A673 (cell line): ENCODE data around the gene SIX1. TPM values are rescaled to one million over a fixed set of nuclear protein-coding genes. Genes with fewer than 3 reads are reported as not detected.

Experiments
- BruUV-seq: library from RNA; stranded (reverse); fragments of 400-500 nt; replicated peaks from 2 replicates; lab custom pipeline; 2021; lab: Mats Ljungman, UMichigan
- CTCF ChIA-PET: fragments of 300-600 bp; sonication (Branson Sonifier 250); formaldehyde crosslinking; loops from one replicate; lab custom pipeline; 2022; ENCODE audit warnings: antibody characterized with exemption; lab: Charles Lee
- POLR2A ChIA-PET: fragments of 300-600 bp; sonication (Branson Sonifier 250); formaldehyde crosslinking; loops from one replicate; lab custom pipeline; 2022; ENCODE audit warnings: antibody characterized with exemption; ENCODE audit not compliant: low non-redundant PET; lab: Charles Lee
- DNase-seq: peaks from one replicate; pipeline ENCODE4 v3.0.0-alpha.2; 2015; ENCODE audit warnings: low spot score
- H3K27ac ChIP-seq: fragments of 200-600 bp; sonication (generic); 2 replicates; pipeline ENCODE4 v1.5.1; 2016; ENCODE audit warnings: mixed run types, low read depth, mild to moderate bottlenecking, mixed read lengths, antibody characterized with exemption, low read length; ENCODE audit not compliant: poor library complexity, severe bottlenecking
- H3K27me3 ChIP-seq: fragments of 200-600 bp; sonication (generic); replicated peaks from 2 replicates; pipeline ENCODE4 v1.6.1; 2017; ENCODE audit warnings: mixed run types, low read depth, mild to moderate bottlenecking, mixed read lengths, antibody characterized with exemption, low read length; ENCODE audit not compliant: insufficient read depth, poor library complexity
- H3K36me3 ChIP-seq: fragments of 200-600 bp; sonication (generic); 2 replicates; pipeline ENCODE4 v1.6.1; 2016; ENCODE audit warnings: mixed run types, mild to moderate bottlenecking, mixed read lengths, antibody characterized with exemption, low read length; ENCODE audit not compliant: insufficient read depth, poor library complexity, severe bottlenecking
- H3K4me1 ChIP-seq: fragments of 200-600 bp; sonication (generic); 2 replicates; pipeline ENCODE4 v1.6.1; 2017; ENCODE audit warnings: mixed run types, mild to moderate bottlenecking, mixed read lengths, antibody characterized with exemption, low read length; ENCODE audit not compliant: insufficient read depth, poor library complexity, severe bottlenecking
- H3K4me3 ChIP-seq: fragments of 200-600 bp; sonication (generic); 2 replicates; pipeline ENCODE4 v1.5.1; 2016; ENCODE audit warnings: low read depth, mixed run types, mild to moderate bottlenecking, mixed read lengths, low read length; ENCODE audit not compliant: poor library complexity, severe bottlenecking
- H3K9me3 ChIP-seq: fragments of 200-600 bp; sonication (generic); 2 replicates; pipeline ENCODE4 v1.6.1; 2016; ENCODE audit warnings: mixed run types, low read depth, mild to moderate bottlenecking, mixed read lengths, antibody characterized with exemption, low read length; ENCODE audit not compliant: poor library complexity, severe bottlenecking
- CTCF ChIP-seq: fragments of 300-800, 200-600 bp; sonication (generic); conservative IDR thresholded peaks from 2 replicates; pipeline ENCODE4 v1.5.1; 2017; ENCODE audit warnings: low read depth, mild to moderate bottlenecking, antibody characterized with exemption, low read length, moderate library complexity, mixed read lengths
- EZH2 ChIP-seq: fragments of 200-600 bp; sonication (generic); IDR thresholded peaks from 2 replicates; pipeline ENCODE4 v1.6.1; 2017; ENCODE audit warnings: borderline replicate concordance, low read depth, mild to moderate bottlenecking, mixed read lengths, antibody characterized with exemption, low read length; ENCODE audit not compliant: poor library complexity, severe bottlenecking
- intact Hi-C: fragments of 100-400 bp; cut with micrococcal nuclease; formaldehyde crosslinking; loops from one replicate; pipeline ENCODE4 v1.10.0; 2022; ENCODE audit not compliant: unreplicated experiment
- total RNA-seq: library from RNA; stranded (reverse); gene quantifications from 2 replicates; pipeline ENCODE4 v1.2.3, GENCODE V29; 2021

SIX1 gene
- total RNA-seq, 1 experiment from 2014 or later, result 24.0 TPM

GRCh38 chr14:60594062-60594461 is 55.2 kb downstream of the SIX1 start:
- BruUV-seq, result no TSS peak
- Histone ChIP-seq H3K4me1 (peaks cover 5% of the 10 kb centered on the region), H3K36me3 (no peaks in the 10 kb centered on the region), H3K27me3 (no peaks in the 10 kb centered on the region), H3K4me3 (no peak overlapping the region), H3K27ac (no peak overlapping the region), H3K9me3 (no peaks in the 10 kb centered on the region)
- no peak for TF ChIP-seq CTCF
- TF ChIP-seq EZH2, result no peak
- DNase-seq, result peak; percentile 3
- CTCF ChIA-PET, result no interaction called here
- POLR2A ChIA-PET, result no interaction called here
- intact Hi-C loops, result no loop called here

Other genes starting within 250 kb of the SIX1 start
- gene C14orf39, start 163.4 kb downstream of the SIX1 start, total RNA-seq, result 1.5 and 3.1 TPM in 2 replicates
- 0.13 and 0.28 TPM in 2 replicates for gene SIX6, start 140.3 kb downstream of the SIX1 start, total RNA-seq
- 13.6 and 16.0 TPM in 2 replicates for gene SIX4, start 74.9 kb upstream of the SIX1 start, total RNA-seq
- gene MNAT1, start 85.3 kb upstream of the SIX1 start, total RNA-seq, result 70.9 and 79.6 TPM in 2 replicates